ENCODE data around the gene EMC1.
A peak's percentile ranks its signal among the peaks of the same experiment; 100 is the strongest.
"Not testable (repeated sequence)": the region's sequence is repeated elsewhere in the genome, so short reads cannot be mapped to it uniquely, and the experiment has no call there.

The EMC1 gene

GRCh38 chr1:19187852-19188251, 63.5 kb downstream of the EMC1 start:
- no peak for DNase-seq

- DNase-seq, result no peak
These were observed 65.3 kb downstream of the EMC1 start for GRCh38 chr1:19186001-19186400.

GRCh38 chr1:19182223-19182622, 69.1 kb downstream of the EMC1 start:
- DNase-seq, result no peak

GRCh38 chr1:19180265-19180657, 71.1 kb downstream of the EMC1 start:
- DNase-seq, result not testable (repeated sequence)

- peak in 1 of 3 donors; percentile 7 for DNase-seq
These were observed 71.6 kb downstream of the EMC1 start for GRCh38 chr1:19179597-19180264.

- DNase-seq, result no peak
These were observed 72.5 kb downstream of the EMC1 start for GRCh38 chr1:19178734-19179398.

GRCh38 chr1:19177811-19178210, 73.5 kb downstream of the EMC1 start:
- no peak for DNase-seq

- DNase-seq, result peak in 2 of 3 donors; percentile 7 to 26
These were observed 81.7 kb downstream of the EMC1 start for GRCh38 chr1:19169642-19170041.

- DNase-seq, result no peak
These were observed 84.2 kb downstream of the EMC1 start for GRCh38 chr1:19167140-19167539.

- DNase-seq, result peak in 1 of 3 donors; percentile 8
These were observed 85.3 kb downstream of the EMC1 start for GRCh38 chr1:19166066-19166465.

Data from suppressor macrophage treated with lipopolysaccharide for 1 hour (primary cell).